Amniotic stem cell (primary cell): Measurements from ENCODE around the gene TMEM45A.
"Not testable (repeated sequence)": the region's sequence is repeated elsewhere in the genome, so short reads cannot be mapped to it uniquely, and the experiment has no call there.

Experiments used
- DNase-seq: peaks from one replicate; lab custom pipeline; 2025; lab: John Stamatoyannopoulos, UW

Gene TMEM45A

GRCh38 chr3:100533176-100533575 is 40.8 kb downstream of the TMEM45A start:
- DNase-seq = no peak

DNA sequence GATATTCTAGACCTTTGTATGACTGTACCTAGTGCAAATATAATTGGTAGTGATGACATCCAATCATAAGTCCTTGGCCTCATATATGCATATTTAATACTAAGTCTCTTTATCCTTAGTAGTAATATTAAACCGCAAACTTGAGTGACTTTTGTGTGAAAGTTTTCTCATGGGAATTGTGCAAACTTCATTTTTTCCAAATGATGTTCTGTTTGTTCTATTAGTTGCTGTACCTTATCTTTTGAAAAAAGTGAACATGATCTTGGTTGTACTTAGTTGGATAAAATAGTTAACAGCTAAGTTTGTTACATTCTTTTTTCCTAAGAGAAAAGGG is 43.2 kb downstream of the TMEM45A start:
- no peak for DNase-seq

DNA sequence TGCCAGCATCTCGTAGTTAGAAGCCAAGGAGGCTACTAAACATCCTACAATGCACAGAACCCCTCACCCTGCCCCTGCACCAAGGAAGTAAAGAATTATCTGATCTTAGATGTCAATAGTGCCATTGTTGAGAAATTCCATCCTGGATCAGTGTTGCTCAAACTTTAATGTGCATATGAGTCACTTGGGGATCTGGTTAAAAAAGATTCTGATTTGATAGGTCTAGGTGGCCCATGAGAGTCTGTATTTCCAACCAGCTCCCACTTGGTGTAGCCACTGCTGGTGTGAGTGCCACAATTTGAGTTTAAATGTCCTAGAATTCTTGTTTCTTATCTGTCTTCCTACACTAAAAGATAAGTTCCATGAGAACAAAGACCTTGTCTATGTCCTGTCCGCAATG is 43.7 kb downstream of the TMEM45A start:
- DNase-seq = no peak

DNA sequence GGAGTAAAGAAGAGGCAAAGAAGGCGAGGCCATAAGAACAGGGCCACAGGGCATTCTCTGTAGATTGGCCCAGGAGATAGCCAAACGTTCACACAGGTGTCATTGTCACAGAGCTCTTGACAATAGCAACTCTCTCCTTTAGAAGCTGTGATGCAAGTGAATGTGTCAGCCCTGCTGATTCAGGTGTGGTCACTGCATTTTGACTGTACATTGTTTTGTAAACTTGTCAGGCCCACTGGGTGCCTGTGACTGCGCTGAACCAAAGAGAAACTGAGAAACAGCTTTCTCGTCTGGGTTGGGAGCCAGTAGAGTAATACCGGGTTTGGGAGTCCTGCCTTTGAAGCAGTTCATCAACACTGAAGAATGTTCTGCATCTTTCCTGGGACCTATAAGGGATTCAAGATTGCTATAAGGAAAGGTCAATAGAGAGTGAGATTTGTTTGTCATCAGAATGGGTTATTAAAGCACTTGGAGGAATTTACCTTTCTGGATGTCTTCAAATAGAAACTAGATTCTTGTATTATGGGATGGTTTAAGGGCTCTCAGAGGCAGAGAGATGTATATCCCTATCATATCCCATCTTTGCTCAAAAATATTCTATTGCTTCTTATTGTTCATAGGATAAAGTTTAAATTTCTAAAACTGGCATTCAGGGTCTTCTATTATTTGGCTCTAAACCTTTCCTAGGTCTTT is 45.4 kb downstream of the TMEM45A start:
- no peak for DNase-seq

GRCh38 chr3:100538339-100538706 is 45.9 kb downstream of the TMEM45A start:
- DNase-seq = no peak

DNA sequence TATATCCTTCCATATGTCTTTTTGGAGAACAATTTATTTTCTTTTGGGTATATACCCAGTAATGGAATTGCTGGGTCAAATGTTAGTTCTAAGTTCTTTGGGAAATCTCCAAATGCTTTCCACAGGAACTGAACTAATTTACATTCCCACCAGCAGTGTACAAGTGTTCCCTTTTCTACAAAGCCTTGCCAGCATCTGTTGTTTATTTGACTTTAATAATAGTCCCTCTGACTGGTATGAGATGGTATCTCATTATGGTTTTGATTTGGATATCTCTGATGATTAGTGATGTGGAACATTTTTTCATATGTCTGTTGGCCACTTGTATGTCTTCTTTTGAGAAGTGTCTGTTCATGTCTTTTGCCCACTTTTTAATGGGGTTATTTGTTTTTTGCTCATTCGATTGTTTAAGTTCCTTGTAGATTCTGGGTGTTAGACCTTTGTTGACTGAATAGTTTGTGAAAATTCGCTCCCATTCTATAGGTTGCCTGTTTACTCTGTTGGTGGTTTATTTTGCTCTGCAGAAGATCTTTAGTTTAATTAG is 48.4 kb downstream of the TMEM45A start:
- DNase-seq = no peak

- not testable (repeated sequence) for DNase-seq
Measured at GRCh38 chr3:100541428-100541827, 49.0 kb downstream of the TMEM45A start.

DNA sequence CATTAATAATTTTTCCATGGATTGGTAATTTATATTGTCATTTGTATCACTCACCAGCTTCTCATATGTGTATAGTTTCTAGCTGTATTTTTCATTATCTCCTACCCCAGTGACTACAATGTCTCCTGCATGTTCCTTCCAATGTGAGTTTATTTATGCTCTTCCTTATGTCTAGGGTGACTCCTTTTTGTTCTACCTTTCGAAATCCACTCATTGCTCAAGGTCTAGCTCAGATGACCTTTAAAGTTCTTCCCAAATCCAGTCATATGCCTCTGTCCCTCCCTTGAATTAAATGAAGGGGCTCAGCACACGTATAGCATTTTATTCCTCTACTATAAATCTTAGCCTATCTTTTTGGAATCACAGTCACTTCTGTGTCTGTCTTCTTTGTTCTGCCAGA is 53.0 kb downstream of the TMEM45A start:
- DNase-seq = no peak

DNA sequence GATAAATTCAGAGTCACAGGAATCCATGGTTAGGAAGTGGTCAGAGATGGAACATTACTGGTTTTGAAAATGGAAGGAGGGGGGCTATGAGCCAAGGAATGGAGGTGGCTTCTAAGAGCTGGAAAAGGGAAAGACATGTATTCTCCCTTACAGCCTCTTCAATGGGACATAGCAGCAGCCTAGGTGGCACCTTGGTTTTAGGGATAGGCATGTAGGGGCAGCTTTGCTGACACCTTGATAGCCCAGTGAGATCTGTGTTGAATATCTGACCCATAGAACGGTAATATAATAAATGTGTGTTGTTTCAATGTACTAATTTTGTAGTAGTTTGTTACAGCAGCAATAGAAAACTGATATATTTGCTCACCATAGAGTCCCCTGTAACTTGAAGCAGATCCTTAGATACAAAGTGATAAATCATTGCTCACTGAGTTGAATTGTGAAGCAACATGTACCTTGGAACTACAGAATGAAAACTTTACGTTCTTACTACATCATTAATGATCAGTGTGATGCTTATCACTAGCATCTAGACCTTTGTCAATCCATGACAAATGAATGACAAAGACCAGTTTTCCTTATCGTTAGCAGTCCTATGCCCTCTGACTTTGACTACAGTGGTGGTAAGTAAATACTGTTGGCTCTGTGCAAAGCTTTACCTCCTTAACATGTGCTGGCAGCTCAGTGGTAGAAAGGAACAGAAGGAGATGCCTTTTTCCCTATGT is 53.8 kb downstream of the TMEM45A start:
- no peak for DNase-seq

- no peak for DNase-seq
Measured at GRCh38 chr3:100548053-100548452, 55.6 kb downstream of the TMEM45A start.

- no peak for DNase-seq
Measured at GRCh38 chr3:100553618-100554372, 61.4 kb downstream of the TMEM45A start.

DNA sequence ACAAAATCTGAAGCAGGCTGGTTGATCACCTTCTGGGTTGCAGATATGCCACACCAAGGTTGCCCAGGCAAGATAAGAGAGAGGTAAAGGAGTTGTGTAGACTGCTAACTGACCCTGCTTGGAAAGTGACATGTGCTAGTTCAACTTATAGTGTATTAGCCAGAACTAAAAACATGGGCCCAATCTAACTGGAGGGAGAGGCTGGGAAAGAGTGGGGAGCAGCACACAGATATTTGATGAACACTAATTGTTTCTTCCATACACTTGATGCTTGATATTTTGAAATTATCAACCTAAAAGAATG is 61.9 kb downstream of the TMEM45A start:
- DNase-seq = no peak

DNA sequence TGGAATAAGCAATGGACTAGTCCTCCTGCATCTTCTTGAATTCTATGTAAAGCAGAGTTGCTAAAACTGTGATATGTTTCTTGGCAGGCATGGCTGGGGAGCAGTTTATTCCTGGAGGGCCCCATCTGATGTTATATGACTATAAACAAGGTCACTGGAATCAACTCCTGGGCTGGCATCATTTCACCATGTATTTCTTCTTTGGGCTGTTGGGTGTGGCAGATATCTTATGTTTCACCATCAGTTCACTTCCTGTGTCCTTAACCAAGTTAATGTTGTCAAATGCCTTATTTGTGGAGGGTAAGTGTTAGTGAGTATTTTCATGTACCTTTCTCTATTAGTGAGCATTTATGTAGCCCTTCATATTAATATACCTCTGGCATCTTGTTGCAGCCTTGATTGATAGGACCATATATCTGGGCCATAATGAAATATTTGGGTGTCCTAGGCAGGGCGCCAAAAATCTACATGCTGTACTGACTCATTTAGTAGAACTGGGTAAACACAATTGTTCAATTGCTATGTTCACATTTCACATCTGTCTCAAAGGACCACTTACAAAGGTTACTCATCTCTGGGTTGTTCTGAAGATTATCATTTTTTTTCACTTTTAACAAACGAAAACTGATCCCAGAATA is 64.4 kb downstream of the TMEM45A start:
- no peak for DNase-seq

DNA sequence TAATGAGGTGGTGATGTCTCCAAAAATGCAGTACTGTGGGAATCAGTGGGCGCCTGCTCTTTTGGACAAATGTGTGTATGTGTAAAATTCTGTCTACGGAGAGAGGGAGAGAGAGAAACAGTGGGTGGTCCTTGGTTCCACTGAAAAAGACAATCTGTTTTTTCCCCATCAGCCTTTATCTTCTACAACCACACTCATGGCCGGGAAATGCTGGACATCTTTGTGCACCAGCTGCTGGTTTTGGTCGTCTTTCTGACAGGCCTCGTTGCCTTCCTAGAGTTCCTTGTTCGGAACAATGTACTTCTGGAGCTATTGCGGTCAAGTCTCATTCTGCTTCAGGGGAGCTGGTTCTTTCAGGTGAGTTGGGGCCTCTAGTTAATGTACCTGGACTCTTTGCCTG is 65.8 kb downstream of the TMEM45A start:
- DNase-seq = no peak

- DNase-seq = no peak
Measured at GRCh38 chr3:100560426-100560825, 68.0 kb downstream of the TMEM45A start.

DNA sequence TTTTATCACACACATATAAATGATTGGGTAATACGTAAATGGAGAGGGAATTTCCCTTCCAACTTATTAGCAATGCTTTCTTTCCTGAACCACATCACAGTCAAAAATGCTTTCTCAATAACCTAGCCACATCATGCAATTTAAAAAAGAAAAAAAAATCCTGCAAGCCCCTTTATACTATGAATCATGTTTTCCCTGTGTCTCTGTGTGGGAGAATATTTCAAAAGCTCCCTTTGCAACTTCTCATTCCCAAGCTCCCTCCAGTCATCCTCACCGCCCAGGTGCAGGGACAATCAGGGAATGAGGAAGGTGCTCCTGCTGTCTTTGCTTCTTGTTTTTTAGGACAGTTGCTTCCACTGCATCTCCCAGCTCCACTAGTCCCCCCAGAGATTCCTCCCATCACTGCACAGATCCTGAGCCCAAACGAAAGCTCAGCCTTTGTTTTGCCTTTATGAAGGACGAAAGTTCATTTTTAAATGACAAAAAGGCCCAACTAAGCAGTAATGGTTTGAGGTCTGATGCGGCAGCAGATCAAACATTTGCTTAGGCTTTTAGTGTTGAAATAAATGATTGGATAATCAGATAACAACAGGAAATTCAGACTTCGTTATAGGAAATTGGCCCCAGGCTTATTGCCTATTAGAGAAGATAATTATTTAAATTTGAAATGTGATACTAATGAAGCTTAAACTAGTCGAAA is 69.2 kb downstream of the TMEM45A start:
- no peak for DNase-seq

DNA sequence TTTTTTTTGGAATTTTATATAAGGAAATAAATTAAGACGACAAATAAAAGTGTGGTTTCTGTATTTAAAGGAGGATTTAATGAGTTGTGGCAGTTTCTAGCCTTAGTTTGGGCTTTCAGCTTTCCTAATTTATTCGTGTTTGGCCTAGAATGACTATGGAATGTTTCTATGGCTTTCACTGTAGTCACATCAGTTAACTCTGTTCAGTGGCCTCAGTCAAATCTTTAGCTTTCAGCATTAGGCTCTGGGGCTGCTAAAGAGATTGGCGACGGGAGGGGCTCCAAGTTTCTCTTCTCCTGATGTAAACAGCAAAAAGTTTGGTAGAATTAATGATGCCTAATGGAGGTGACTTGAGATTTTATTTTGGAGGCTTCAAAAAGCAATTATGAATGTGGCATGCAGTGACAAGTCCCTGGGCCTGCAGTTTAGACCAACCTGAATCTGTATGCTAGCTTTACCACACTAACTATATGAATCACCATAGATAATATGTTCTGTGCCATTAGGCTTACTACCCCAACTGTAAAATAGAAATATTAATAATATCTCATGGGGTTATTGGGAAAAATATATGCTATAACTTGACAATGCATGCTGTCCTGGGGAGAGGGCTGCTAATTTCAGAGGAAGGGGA is 69.9 kb downstream of the TMEM45A start:
- DNase-seq = no peak

- no peak for DNase-seq
Measured at GRCh38 chr3:100563228-100563627, 70.8 kb downstream of the TMEM45A start.

GRCh38 chr3:100563652-100564211 is 71.3 kb downstream of the TMEM45A start:
- DNase-seq = no peak

DNA sequence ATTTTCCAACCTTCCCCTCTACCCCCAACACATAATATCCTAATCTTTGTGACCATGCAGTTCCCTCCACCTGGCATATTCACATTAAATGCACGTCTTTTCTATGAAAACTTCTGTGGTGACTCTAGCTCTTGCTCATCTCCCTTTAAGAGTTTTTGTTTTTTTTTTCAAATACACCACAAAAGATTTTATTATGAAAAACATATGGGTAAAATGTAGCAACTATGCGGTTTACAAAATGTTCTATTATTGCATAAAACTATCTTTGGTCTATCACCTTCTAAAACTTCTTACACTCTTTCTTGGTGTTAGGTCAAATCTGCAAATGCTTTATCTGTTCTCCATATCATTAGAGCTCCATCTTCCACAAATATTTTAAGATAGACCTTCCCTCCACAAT is 78.4 kb downstream of the TMEM45A start:
- DNase-seq = no peak

DNA sequence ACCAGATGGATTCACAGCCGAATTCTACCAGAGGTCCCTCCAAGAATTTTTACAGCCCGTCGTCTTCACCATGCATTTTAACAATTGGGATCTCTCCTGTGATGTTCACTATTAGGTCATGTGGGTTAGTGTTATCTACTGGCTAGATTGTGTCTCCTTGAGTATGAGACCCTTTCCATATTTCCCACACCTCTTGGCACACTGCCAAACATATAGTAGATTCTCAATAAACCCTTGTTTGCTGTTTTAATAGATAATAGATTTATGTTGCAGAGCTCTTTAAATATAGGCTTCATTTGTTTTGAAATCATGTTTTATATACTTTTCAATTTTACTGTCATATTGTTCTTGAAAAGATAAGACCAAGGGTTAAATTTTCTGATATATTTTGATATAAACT is 82.1 kb downstream of the TMEM45A start:
- no peak for DNase-seq
